Upper lobe of left lung (tissue), 6 donors: Measurements from ENCODE around the gene XXYLT1. TPM values are rescaled to one million over a fixed set of nuclear protein-coding genes. Genes with fewer than 3 reads are reported as not detected.
"Not testable (repeated sequence)": the region's sequence is repeated elsewhere in the genome, so short reads cannot be mapped to it uniquely, and the experiment has no call there.

Source experiments
- ATAC-seq, 2 donors: fragments of 200-7000 bp; cut with Tn5 transposase; one replicate each; pipeline ENCODE4 v1.9.1; 2022; ENCODE audit warnings: mild to moderate bottlenecking in 2 of 2, moderate library complexity in 2 of 2; ENCODE audit not compliant: low FRiP score in 2 of 2
- DNase-seq, 2 donors: peaks; one replicate each; pipeline ENCODE4 v3.0.0-alpha.2; 2019 to 2020
- H3K27ac ChIP-seq, 4 donors: fragments of 200-600 bp; sonication (generic); one replicate each; pipeline ENCODE4 v1.5.1; 2016 to 2019
- H3K27me3 ChIP-seq, 4 donors: fragments of 200-600 bp; sonication (generic); one replicate each; pipeline ENCODE4 v1.5.1; 2017 to 2019
- H3K36me3 ChIP-seq, 4 donors: fragments of 200-600 bp; sonication (generic); one replicate each; pipeline ENCODE4 v1.5.1; 2016 to 2019
- H3K4me1 ChIP-seq, 4 donors: fragments of 200-600 bp; sonication (generic); one replicate each; pipeline ENCODE4 v1.5.1; 2018 to 2019
- H3K4me3 ChIP-seq, 4 donors: fragments of 200-600 bp; sonication (generic); one replicate each; pipeline ENCODE4 v1.5.1; 2017 to 2019; ENCODE audit warnings: mild to moderate bottlenecking in 2 of 4, moderate library complexity in 1 of 4
- H3K9me3 ChIP-seq, 4 donors: fragments of 200-600 bp; sonication (generic); one replicate each; pipeline ENCODE4 v1.5.1; 2018 to 2019
- CTCF ChIP-seq, 6 experiments: fragments of 450-650 bp in 4 of 6; fragments of 200-600 bp in 2 of 6; sonication (generic) in 2 of 6; IDR thresholded peaks; one replicate each; pipeline ENCODE4 v1.5.1; 2016 to 2019; ENCODE audit warnings: antibody characterized with exemption in 6 of 6
- EP300 ChIP-seq, 4 donors: sonication (generic); formaldehyde crosslinking; IDR thresholded peaks; one replicate each; pipeline ENCODE4 v1.5.1; 2017; ENCODE audit warnings: antibody characterized with exemption in 4 of 4, control low read depth in 2 of 4
- POLR2A ChIP-seq, 4 donors: fragments of 450-650 bp; IDR thresholded peaks; one replicate each; pipeline ENCODE4 v1.5.1; 2016 to 2017; ENCODE audit warnings: antibody characterized with exemption in 4 of 4, mild to moderate bottlenecking in 2 of 4
- POLR2AphosphoS5 ChIP-seq, 2 donors: sonication (generic); formaldehyde crosslinking; IDR thresholded peaks; one replicate each; pipeline ENCODE4 v1.5.1; 2017; ENCODE audit warnings: antibody characterized with exemption in 2 of 2
- WGBS, 2 donors: methylation state at CpG; one replicate each; pipeline ENCODE4 v1.1.5; 2017 to 2018; 5-methylcytosine and 5-hydroxymethylcytosine counted together
- total RNA-seq, 6 donors: library from RNA; depleted of rRNA in 4 of 6; stranded (reverse); fragments of >200 nt in 4 of 6; gene quantifications; one replicate each; pipeline versions ENCODE4 v1.1.0 to v1.2.1, GENCODE V29; 2016 to 2021
- donor health status: DM: no; HTN: no; CAD: no; lungs with moderate emphysema.
- donor health status: DM: no; HTN: yes; CAD: no; lungs with severe emphysema.

XXYLT1 gene
- total RNA-seq, 6 donors from 2014 or later = 6.3 to 9.6 (median 8.6) TPM

GRCh38 chr3:195095035-195095703 lies 175.8 kb downstream of the XXYLT1 start:
- no peaks in the 10 kb centered on the region for H3K9me3 ChIP-seq
- ATAC-seq = peak; percentile 28 to 54
- 90 to 92% methylated on average over 15 to 19 of the region's 19 CpGs for WGBS, 2 donors
- no peak for DNase-seq
- no peaks in the 10 kb centered on the region for H3K27me3 ChIP-seq
- H3K36me3 ChIP-seq = no peaks in the 10 kb centered on the region
- H3K4me1 ChIP-seq = peaks cover 0 to 18% (median 11%) of the 10 kb centered on the region in 4 donors
- no peak overlapping the region for H3K27ac ChIP-seq
- no peak for TF ChIP-seq POLR2AphosphoS5 (IDR thresholded peaks at IDR 0.05)
- TF ChIP-seq POLR2A (IDR thresholded peaks at IDR 0.05) = no peak
- no peak for TF ChIP-seq CTCF (IDR thresholded peaks at IDR 0.05)
- no peak for TF ChIP-seq EP300 (IDR thresholded peaks at IDR 0.05)
- no peak overlapping the region for H3K4me3 ChIP-seq

GRCh38 chr3:195094191-195094921 lies 176.6 kb downstream of the XXYLT1 start:
- ATAC-seq = peak; percentile 31 to 43
- whole genome bisulfite sequencing, 2 donors = 84 to 91% methylated on average over 31 to 32 of the region's 32 CpGs
- H3K27ac ChIP-seq = no peak overlapping the region

GRCh38 chr3:195093731-195094130 lies 177.2 kb downstream of the XXYLT1 start:
- H3K27ac ChIP-seq = no peak overlapping the region
- TF ChIP-seq POLR2A (IDR thresholded peaks at IDR 0.05) (no peak), CTCF (IDR thresholded peaks at IDR 0.05) (no peak), EP300 (IDR thresholded peaks at IDR 0.05) (no peak), POLR2AphosphoS5 (IDR thresholded peaks at IDR 0.05) (no peak)

More at GRCh38 chr3:195094191-195094921, 176.6 kb downstream of the XXYLT1 start:
- H3K27me3 ChIP-seq = no peaks in the 10 kb centered on the region
- no peak overlapping the region for H3K4me3 ChIP-seq
- no peak for TF ChIP-seq POLR2A (IDR thresholded peaks at IDR 0.05)
- TF ChIP-seq CTCF (IDR thresholded peaks at IDR 0.05) = no peak
- TF ChIP-seq POLR2AphosphoS5 (IDR thresholded peaks at IDR 0.05) = no peak
- peaks cover 0 to 14% (median 9%) of the 10 kb centered on the region in 4 donors for H3K4me1 ChIP-seq
- DNase-seq = no peak
- H3K36me3 ChIP-seq = no peaks in the 10 kb centered on the region
- no peaks in the 10 kb centered on the region for H3K9me3 ChIP-seq

GRCh38 chr3:195087840-195088601 lies 182.9 kb downstream of the XXYLT1 start:
- Histone ChIP-seq H3K4me3 (peak overlapping the region in 3 of 4 donors; percentile 17 to 32 (median 28)), H3K27ac (peak overlapping the region in 1 of 4 donors; percentile 52)
- DNase-seq, H3K27me3 ChIP-seq, H3K36me3 ChIP-seq, ATAC-seq, H3K9me3 ChIP-seq, H3K4me1 ChIP-seq: not testable (repeated sequence)
- 49 to 58% methylated on average over 15 to 20 of the region's 25 CpGs for WGBS, 2 donors

More at GRCh38 chr3:195093731-195094130, 177.2 kb downstream of the XXYLT1 start:
- DNase-seq (no peak), ATAC-seq (no peak)
- Histone ChIP-seq H3K4me1 (peaks cover 0 to 14% (median 9%) of the 10 kb centered on the region in 4 donors), H3K27me3 (no peaks in the 10 kb centered on the region), H3K9me3 (no peaks in the 10 kb centered on the region), H3K36me3 (no peaks in the 10 kb centered on the region), H3K4me3 (no peak overlapping the region)
- 79 to 81% methylated on average over 8 to 9 of the region's 9 CpGs for WGBS, 2 donors

- peak overlapping the region in 2 of 4 donors; percentile 15 to 52 for H3K27ac ChIP-seq
- H3K4me3 ChIP-seq = peak overlapping the region in 1 of 4 donors; percentile 32
- TF ChIP-seq POLR2A (IDR thresholded peaks at IDR 0.05) = no peak
- TF ChIP-seq POLR2AphosphoS5 (IDR thresholded peaks at IDR 0.05) = no peak
- TF ChIP-seq CTCF (IDR thresholded peaks at IDR 0.05) = no peak
- TF ChIP-seq EP300 (IDR thresholded peaks at IDR 0.05) = no peak
- H3K9me3 ChIP-seq = no peaks in the 10 kb centered on the region
- H3K36me3 ChIP-seq = no peaks in the 10 kb centered on the region
- H3K4me1 ChIP-seq = peaks cover 3 to 14% (median 8%) of the 10 kb centered on the region in 4 donors
- no peaks in the 10 kb centered on the region for H3K27me3 ChIP-seq
- DNase-seq = no peak
- ATAC-seq = peak in 1 of 2 donors; percentile 19
- WGBS, 2 donors = 71 to 96% methylated on average over 7 of the region's 7 CpGs
These were observed 183.6 kb downstream of the XXYLT1 start for GRCh38 chr3:195087328-195087727.
